Ishikawa (cell line): ENCODE results near the gene DHRS3.

Experiments
- CEBPB ChIP-seq: IDR thresholded peaks from 2 replicates; pipeline ENCODE4 v1.6.1; 2012
- CREB1 ChIP-seq: IDR thresholded peaks from 2 replicates; pipeline ENCODE4 v1.6.1; 2012; ENCODE audit warnings: low read depth
- EGR1 ChIP-seq: IDR thresholded peaks from 2 replicates; pipeline ENCODE4 v1.6.1; 2012
- EP300 ChIP-seq: IDR thresholded peaks from 2 replicates; pipeline ENCODE4 v1.6.1; 2012; ENCODE audit warnings: borderline replicate concordance
- FOXM1 ChIP-seq: IDR thresholded peaks from 2 replicates; pipeline ENCODE4 v1.6.1; 2012; ENCODE audit warnings: low read depth, borderline replicate concordance
- NFIC ChIP-seq: IDR thresholded peaks from 2 replicates; pipeline ENCODE4 v1.6.1; 2012
- RAD21 ChIP-seq: IDR thresholded peaks from 2 replicates; pipeline ENCODE4 v1.6.1; 2012; ENCODE audit warnings: low read depth
- TAF1 ChIP-seq: IDR thresholded peaks from 2 replicates; pipeline ENCODE4 v1.6.1; 2012; ENCODE audit warnings: low read depth, mild to moderate bottlenecking
- TCF12 ChIP-seq: IDR thresholded peaks from 2 replicates; pipeline ENCODE4 v1.6.1; 2012; ENCODE audit warnings: low read depth
- TEAD4 ChIP-seq: IDR thresholded peaks from 2 replicates; pipeline ENCODE4 v1.6.1; 2012
- YY1 ChIP-seq: IDR thresholded peaks from 2 replicates; pipeline ENCODE4 v1.6.1; 2012; ENCODE audit warnings: low read depth
- ZBTB7A ChIP-seq: IDR thresholded peaks from 2 replicates; pipeline ENCODE4 v1.6.1; 2012; ENCODE audit warnings: low read depth
- TF ChIP-seq, protein P1 (sequence below): IDR thresholded peaks from 2 replicates; pipeline ENCODE4 v1.6.1; 2012
- TF ChIP-seq, protein P2 (sequence below): IDR thresholded peaks from 2 replicates; pipeline ENCODE4 v1.6.1; 2012; ENCODE audit warnings: low read depth, mild to moderate bottlenecking
- TF ChIP-seq, protein P3 (sequence below): IDR thresholded peaks from 2 replicates; pipeline ENCODE4 v1.6.1; 2012

DHRS3 gene

DNA sequence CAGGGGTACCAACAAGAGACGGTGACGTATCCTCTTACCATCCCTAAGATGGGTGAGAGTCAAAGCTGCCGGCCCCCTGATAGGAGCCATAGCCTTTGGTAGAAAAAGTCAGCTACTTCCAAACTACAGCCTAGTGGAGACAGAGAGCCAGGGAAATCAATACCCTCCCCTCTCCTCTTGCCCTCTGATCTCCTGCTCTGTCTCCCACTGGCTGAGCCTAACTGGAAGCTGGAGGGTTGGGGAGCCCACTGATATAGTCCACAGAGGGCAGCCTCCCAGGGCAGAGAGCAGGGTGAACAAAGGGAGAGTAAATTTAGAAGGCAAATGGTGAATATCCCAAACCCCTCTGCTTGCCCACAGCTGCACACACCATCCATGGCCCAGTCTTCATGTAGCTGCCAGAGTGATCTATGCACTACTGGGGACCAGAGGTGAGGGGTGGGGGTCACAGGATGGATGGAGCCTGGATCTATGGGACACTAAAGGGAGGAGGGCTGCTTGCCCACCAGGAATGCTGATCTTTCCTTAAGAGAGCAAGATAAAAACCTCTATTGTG lies 80.0 kb downstream of the DHRS3 start:
- TF ChIP-seq RAD21: no peak
- no peak for TF ChIP-seq TAF1
- TF ChIP-seq, protein P1, sequence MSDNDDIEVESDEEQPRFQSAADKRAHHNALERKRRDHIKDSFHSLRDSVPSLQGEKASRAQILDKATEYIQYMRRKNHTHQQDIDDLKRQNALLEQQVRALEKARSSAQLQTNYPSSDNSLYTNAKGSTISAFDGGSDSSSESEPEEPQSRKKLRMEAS: no peak
- TF ChIP-seq TEAD4: no peak
- TF ChIP-seq EGR1: no peak
- TF ChIP-seq, protein P2, sequence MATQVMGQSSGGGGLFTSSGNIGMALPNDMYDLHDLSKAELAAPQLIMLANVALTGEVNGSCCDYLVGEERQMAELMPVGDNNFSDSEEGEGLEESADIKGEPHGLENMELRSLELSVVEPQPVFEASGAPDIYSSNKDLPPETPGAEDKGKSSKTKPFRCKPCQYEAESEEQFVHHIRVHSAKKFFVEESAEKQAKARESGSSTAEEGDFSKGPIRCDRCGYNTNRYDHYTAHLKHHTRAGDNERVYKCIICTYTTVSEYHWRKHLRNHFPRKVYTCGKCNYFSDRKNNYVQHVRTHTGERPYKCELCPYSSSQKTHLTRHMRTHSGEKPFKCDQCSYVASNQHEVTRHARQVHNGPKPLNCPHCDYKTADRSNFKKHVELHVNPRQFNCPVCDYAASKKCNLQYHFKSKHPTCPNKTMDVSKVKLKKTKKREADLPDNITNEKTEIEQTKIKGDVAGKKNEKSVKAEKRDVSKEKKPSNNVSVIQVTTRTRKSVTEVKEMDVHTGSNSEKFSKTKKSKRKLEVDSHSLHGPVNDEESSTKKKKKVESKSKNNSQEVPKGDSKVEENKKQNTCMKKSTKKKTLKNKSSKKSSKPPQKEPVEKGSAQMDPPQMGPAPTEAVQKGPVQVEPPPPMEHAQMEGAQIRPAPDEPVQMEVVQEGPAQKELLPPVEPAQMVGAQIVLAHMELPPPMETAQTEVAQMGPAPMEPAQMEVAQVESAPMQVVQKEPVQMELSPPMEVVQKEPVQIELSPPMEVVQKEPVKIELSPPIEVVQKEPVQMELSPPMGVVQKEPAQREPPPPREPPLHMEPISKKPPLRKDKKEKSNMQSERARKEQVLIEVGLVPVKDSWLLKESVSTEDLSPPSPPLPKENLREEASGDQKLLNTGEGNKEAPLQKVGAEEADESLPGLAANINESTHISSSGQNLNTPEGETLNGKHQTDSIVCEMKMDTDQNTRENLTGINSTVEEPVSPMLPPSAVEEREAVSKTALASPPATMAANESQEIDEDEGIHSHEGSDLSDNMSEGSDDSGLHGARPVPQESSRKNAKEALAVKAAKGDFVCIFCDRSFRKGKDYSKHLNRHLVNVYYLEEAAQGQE: no peak
- TF ChIP-seq TCF12: no peak
- no peak for TF ChIP-seq CREB1
- TF ChIP-seq NFIC: no peak
- no peak for TF ChIP-seq YY1
- TF ChIP-seq CEBPB: no peak
- no peak for TF ChIP-seq EP300
- TF ChIP-seq ZBTB7A: no peak
- no peak for TF ChIP-seq FOXM1
- TF ChIP-seq, protein P3, sequence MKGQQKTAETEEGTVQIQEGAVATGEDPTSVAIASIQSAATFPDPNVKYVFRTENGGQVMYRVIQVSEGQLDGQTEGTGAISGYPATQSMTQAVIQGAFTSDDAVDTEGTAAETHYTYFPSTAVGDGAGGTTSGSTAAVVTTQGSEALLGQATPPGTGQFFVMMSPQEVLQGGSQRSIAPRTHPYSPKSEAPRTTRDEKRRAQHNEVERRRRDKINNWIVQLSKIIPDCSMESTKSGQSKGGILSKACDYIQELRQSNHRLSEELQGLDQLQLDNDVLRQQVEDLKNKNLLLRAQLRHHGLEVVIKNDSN: no peak

DNA sequence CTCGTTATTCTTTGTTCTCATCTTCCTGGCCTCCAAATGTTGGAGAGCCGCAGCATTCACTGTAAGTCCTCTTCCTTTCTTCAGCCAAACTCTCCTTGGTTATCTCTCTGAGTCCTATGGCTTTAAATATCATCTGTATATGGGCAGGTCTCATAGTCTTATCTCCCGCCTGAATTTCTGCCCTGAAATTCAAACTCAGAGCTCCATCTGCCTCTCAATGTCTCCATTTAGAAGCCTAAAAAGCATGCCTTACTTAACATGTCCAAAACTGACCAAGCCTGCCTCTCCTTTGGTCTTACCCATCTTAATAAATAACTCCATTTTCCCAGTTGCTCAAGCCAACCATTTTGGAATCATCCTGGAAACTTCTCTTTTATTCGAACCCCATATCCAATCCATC lies 80.7 kb downstream of the DHRS3 start:
- no peak for TF ChIP-seq CREB1
- no peak for TF ChIP-seq NFIC
- no peak for TF ChIP-seq TEAD4
- no peak for TF ChIP-seq TCF12
- TF ChIP-seq, protein P1: no peak
- no peak for TF ChIP-seq FOXM1
- no peak for TF ChIP-seq RAD21
- no peak for TF ChIP-seq YY1
- no peak for TF ChIP-seq CEBPB
- TF ChIP-seq EP300: no peak
- TF ChIP-seq, protein P2: no peak
- no peak for TF ChIP-seq TAF1
- no peak for TF ChIP-seq ZBTB7A
- TF ChIP-seq, protein P3: no peak
- TF ChIP-seq EGR1: no peak

DNA sequence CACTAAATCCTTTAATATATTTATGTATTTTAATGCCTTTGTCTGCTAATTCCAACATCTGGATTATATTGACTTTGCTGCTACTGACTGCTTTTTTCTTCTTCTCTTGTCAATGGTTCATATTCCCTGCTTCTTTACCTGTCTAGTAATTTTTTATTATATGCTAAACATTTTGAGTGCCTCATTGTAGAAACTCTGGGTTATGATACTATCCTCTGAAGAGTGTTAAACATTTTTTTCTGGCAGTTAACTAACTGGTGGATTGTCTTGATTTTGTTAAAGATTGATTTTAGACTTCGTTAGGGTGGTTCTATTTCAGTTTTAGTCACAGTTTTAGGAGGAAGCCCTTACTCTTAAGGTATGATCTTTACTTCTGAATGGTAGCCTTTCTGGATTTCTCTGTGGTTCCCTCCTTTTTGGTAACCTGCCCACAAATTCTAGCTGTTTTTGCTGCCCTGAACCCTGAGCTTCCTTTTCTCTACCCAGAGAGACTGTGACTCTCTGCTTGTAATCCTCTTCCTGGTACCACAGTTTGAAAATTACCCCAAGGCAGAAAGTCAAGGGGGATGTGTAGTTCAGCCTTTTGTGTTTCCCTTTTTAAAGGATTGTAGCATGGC lies 81.9 kb downstream of the DHRS3 start:
- TF ChIP-seq CEBPB (no peak), TCF12 (no peak), RAD21 (no peak), NFIC (no peak), YY1 (no peak), ZBTB7A (no peak), TAF1 (no peak), EGR1 (no peak), CREB1 (no peak)
- TF ChIP-seq, protein P1: no peak
- TF ChIP-seq, protein P3: no peak
- TF ChIP-seq, protein P2: no peak
